Activated T-cell treated with anti-CD3 and anti-CD28 coated beads for 48 hours (primary cell): ENCODE data around the gene CSTPP1.
"Not testable (repeated sequence)": the region's sequence is repeated elsewhere in the genome, so short reads cannot be mapped to it uniquely, and the experiment has no call there.

Experiments used
- DNase-seq: peaks from one replicate; pipeline ENCODE4 v3.0.0-alpha.2; 2020; ENCODE audit warnings: low read depth

CSTPP1 gene

DNA sequence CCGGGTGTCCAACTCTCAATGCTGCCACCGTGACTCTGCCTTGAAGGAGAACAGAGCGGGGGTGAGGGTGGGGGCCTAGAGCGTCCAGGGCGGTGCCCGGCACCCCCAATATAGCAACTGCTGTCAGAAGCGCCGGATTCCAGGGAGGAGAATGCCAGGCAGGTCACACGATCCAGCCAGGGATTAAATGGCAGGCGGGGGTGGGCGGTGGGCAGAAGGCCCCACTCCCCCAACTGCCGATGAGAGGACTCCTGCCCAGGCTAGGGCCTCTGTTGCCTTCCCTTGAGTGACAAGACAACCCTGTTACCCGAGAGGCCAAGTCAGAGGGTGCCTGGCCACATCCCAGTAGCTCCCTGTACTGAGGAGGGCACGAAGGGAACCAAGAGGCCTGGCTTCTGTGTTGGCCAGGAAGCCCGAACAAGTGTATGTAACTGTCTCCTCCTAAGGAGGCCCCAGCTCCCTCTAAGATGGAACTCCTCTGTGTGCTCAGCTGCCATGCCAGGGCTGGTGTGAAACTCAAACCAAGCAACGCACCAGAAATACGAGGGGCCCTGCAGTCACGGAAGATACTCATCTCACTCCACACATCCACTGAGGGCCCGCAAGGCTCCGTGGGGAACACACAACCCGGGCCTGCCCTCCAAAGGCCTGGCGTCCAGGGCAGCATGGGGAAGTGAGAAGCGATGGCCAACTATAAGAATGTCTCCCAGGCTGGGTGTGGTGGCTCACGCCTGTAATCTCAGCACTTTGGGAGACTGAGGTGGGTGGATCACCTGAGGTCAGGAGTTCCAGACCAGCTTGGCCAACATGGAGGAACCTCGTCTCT lies 246.7 kb downstream of the CSTPP1 start:
- no peak for DNase-seq

DNA sequence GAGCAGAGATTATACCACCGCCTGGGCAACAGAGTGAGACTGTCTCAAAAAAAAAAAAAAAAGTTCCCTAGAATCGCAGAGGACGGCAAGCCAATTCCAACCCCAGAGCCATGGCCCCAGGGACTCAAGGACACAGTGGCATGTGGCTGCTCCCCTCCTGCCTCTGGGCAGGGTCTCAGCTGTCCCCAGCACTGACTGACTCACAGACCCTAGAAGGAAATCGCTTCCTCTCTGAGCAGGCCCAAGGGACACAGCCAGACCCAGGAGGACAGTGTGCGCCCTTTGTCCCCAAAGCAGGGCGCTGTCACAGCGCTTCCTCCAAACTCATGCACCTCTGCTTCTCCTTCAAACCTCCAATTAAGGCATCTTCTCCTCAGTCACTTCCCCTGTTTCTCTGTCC lies 247.4 kb downstream of the CSTPP1 start:
- no peak for DNase-seq

DNA sequence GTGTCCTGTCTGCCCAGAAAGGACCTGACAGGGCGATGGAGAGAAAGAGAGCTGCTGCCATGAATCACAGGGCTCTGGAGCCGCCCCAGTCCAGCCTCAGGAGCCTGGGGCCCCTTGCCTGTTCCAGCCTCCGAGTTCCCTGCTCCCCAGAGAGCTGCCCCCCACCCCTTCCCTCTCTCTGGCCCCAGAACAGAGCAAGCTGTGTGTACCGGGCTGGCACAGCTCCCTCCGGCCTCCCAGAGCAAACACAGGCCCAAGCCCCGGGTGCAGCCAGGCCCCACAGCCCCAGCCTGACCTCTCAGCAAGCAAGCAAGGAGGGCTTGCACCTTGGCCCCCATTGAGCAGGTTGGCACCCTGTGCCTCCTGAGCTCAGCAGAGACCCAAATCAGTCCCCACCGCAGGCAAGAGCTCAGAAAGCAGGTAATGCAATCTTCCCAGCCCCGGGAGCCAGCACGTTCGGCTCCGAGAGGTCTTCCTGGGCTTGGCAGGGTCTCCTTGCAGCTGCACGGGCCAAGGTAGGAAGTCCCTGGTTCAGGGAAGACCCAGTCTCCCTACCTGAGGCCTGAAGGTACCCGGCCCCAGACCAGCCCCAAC lies 248.2 kb downstream of the CSTPP1 start:
- DNase-seq = no peak

DNA sequence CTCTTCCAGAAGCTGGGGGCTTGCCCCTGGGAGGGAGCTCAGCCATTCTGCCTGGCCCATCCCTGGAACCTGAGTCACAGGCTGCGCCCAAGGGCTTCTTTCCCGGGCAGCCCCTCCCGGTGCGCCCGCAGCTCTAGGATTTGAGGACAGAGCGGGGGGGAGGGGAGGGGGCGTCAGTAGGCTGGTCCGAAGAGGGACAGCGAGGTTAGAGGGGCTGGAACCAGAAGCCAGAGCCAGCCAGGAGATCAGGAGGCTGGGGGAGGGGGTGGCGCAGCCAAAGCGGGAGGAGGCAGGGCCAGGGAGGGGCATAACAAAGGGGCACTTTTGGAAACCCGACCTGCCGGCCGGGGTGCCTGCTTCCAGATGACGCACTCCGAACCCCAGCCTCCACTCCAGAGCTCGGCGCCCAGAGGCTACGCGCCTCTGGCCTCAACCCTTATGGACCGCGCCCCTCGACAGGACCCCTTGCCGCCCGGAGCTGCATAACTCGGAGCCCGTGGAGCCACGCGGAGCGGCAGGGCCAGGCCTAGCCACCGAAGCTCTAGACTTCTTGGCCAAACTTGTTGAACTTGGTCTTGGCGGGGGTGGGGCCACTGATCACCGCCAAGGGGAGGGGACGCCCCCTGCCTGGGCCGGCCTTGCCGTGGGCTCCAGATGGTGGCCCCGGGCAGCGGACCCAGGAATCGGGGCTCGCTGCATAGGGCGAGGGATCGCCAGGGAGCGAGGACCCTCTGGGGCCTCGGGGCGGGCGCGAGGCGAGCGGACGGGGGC lies 248.9 kb downstream of the CSTPP1 start:
- no peak for DNase-seq

DNA sequence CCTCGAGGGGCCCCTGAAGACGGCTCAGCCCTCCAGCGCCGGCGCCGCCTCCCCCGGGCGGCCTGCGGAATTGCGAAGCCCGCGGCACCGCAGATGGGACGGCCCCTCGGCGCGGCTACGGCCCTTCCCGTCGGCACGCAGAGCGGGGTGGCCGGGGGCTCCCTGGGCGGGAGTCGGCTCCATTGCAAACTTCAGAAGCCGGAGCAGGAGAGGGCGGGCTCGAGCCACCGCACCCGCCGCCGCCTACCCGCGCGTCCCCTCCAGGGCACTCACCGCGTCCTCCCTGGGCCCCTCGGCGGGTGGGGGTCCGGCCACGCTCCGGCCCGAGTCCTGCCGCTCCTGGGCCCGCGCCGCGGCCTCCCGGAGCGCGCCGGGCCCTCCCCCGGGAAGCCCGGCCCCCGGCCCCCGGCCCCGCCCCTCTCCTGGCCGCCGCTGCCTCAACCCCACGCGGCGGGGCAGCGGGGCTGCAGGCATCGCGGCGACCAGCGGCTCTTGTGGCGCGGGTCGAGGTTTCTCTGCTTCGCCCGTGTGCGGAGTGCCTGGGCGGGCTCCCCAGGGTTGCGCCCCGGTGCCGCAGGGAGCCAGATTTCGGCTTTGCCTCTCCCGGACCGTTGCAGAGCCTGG lies 249.6 kb downstream of the CSTPP1 start, which contains the start of gene PACSIN3:
Gene PACSIN3, minus strand, starts transcription at position 359 of the 624 bp plus-strand sequence. CDS start 3,707 bp downstream, outside the sequence.
- peak; percentile 49 for DNase-seq

DNA sequence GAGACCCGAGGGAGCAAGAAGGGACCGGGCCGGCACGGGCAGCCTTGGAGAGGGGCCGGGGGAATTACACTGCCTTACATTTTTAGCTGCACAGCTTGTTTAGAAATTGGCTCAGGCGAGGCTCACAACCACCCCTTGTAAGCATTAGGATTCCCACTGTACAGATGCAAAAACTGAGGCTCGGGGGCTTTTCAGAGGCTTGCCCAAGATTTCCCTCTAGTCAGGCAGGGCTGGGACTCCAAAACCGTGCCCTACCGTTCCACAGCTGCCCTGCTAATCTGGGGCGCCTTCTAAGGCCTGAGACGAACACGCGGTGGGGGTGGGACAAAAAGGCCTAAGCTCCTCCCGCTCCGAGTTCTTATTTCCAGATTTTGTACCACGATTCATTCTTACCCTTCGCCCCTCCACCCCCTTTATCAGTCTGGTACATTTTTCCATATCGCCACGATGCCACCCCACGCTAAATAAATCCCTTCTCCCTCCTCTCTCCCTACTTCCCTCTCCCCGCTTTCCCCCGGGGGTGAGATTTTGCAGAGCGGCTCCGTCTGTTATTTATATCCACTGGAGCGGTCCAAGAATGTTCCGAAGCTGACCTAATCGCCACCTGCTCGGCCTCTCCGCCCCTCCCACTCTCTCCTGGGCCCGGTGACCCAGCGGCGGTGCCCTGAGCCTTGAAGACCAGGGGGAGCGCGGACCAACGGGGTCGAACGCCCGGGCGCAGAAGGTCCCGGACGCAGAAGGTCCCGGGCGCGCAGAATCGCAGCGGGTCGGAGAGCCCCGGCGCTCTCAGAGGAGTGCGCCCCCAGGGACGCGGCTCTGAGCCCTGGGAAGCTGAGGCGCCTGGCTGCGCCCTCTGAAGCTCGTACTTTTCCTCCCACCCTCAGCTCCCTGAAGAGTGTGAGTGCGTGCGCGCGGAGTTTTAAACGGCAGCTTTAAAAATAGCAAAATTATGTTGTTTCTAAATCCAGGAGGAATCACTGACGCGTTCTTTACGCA lies 250.4 kb downstream of the CSTPP1 start:
- DNase-seq = peak; percentile 44

DNA sequence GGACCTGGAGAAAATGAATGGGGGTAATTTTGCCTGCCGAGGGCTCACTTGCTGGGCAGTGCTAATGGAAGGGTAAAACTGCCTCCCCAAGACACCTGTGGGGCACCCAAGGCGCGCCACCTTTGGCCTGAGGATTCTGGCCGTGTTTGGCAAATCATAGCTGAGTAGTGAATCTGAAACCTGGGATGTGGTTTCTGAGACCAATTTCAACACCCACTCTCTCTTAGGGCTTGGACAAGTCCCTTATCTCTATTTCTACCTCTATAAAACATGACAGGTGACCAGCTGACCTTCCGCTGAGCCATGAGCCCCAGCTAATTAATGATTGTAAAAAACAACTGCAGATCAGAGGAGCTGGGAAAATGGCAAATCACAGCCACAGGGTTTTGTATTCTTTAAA lies 251.2 kb downstream of the CSTPP1 start:
- DNase-seq = no peak

DNA sequence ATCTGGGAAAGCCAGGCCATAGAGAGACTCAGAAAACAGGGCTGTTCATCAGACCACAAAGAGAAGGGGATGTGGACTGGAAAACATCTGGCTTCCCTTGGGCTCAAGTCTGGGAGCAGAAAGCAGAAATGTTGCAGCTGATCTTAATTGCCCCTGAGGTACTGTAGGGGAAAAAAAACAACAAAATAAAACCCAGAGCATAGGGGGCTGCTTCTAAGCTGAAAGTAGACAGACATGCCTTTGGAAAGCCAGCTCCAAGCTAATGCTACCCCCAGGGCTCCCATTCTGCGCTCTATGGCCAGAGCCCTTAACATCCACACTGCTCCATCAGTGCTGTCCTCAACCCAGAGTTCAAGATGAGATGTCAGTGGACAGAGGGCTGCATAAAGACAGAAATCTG lies 251.7 kb downstream of the CSTPP1 start:
- DNase-seq = no peak

DNA sequence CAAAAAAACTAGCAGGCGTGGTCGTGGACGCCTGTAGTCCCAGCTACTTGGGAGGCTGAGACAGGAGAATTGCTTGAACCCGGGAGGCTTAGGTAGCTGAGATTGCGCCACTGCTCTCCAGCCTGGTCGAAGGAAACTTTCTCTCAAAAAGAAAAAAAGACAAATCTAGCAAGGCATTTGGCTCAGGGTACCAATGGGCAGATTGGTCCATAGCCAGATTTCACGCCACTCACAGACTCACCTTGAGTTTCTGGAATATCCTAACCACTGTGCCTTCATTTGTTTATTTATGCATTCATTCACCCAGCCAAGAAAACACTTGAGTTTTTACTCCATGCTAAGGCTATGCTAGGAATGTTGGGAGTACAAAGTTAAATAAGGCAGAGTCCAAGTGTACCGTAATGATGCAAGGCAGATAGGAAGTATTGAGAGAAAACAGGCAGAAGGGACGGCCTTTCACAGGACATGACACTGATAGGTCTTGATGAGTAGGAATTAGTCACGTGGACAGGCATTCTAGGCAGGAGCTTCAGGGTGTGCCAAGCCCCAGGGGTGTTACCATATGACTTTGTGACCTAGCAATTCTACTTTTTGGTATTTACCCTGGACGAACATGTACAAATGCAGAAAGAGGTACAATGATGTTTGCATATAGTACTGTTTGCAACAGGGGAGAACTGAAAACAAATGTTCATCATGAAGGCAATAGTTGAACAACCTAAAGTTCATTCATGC lies 252.7 kb downstream of the CSTPP1 start:
- no peak for DNase-seq

DNA sequence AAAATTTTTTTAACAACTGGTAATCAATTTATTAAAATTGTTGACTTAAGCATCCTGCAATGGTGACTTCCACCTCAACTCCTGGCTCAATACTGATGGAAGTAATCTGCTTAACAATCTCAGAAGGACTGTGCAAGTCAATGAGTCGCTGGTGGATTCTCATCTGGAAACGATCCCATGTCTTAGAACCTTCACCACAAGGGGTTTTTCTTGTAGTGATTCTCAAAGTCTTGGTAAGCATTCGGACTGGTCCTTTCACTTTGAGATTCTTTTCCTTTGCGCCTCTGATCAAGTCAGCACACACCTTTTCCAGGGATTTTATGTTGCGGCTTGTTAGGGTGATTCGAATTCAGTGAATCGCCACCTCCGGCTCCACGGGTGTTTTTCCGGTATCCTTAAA lies 254.6 kb downstream of the CSTPP1 start:
- DNase-seq = not testable (repeated sequence)

DNA sequence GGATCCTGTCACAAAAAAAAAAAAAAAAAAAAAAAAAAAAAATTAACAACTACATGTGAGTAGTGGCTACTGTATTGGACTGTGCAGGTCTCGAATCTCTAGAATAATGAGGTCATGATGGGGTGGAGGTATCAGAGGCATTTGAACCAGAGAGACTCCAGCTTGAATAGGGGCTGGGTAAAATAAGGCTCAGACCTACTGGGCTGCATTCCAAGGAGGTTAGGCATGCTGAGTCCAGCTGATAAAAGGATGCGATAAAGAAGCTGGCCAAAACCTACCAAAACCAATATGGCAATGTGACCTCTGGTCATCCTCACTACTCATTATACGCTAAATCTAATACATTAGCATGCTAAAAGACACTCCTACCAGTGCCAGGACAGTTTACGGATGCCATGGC lies 255.6 kb downstream of the CSTPP1 start:
- DNase-seq = no peak

DNA sequence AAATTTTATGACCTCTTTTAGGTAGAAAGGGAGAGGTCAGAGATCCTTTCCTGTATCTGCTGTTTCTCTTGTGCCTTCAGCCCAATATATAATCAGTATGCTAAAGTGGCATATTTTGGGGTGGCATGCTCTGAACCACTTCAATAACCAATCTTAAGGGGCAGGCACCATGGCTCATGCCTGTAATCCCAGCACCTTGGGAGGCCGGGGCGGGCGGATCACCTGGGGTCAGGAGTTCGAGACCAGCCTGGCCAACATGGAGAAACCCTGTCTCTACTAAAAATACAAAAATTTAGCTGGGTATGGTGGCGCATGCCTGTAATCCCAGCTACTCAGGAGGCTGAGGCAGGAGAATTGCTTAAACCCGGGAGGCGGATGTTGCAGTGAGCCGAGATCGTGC lies 261.6 kb downstream of the CSTPP1 start:
- not testable (repeated sequence) for DNase-seq

DNA sequence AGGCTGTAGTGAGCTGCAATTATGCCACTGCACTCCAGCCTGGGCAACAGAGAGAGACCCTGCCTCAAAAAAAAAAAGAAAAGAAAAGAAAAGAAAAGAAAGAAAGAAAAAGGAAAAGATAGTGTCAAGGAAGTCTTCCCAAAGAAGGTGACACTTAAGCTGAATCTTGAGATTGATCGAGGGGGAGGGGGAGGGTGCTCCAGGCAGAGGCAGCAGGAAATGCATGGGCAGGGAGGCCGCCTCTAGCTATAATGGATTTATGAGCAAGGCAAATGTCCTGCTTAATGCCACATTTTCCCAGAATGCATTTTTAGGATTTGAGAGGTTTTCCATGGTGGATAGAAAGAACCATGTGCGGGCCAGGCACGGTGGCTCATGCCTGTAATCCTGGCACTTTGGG lies 264.5 kb downstream of the CSTPP1 start:
- no peak for DNase-seq

DNA sequence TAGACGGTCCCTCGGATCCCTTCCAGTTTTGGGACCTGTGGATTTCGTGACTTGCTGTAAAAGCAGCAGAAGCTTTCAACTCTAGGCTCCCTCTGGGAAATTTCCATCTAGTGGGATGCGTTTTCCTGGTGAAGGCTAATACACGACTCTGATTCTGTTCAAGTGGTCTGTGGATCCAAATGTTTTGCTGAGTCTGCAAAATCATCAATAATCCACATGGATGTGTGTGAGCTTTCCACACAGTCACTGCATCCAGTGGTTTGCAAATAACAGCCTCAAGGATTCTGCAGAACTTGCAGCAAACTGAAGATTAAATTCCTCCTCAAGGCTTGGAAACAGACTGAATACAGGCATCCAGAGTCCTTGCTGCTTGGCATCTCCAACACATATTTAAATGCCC lies 266.0 kb downstream of the CSTPP1 start:
- DNase-seq = no peak

DNA sequence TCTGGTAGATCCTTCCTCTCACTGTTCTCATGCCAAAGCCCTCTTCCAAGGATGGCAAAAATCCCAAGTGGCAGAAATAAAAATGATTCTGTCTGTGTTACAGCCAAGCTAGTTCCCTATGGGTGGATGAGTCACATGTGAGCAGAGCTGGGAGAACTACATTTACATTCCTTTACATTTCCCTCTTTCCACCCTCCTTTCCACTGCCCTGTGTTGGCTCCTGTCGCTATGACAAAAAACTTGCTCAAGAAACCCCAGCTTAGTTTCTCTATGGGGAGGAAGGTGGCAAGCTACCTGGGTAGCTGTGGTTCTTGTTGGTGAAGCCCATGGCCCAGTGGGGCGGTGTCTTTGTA lies 268.1 kb downstream of the CSTPP1 start:
- DNase-seq = no peak

DNA sequence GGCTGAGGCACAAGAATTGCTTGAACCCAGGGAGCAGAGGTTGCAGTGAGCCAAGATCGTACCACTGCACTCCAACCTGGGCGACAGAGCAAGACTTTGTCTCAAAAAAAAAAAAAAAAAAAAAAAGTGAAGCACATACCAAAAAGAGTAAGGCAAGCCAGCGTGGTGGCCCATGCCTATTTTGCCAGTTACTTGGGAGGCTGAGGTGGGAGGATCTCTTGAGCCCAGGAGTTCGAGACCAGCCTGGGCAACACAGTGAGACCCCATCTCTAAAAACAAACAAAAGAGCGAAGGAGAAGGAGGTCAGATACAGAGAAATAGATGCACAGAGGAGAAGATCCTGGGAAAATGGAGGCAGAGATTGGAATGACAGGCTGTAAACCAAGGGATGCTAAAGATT lies 270.0 kb downstream of the CSTPP1 start:
- not testable (repeated sequence) for DNase-seq

DNA sequence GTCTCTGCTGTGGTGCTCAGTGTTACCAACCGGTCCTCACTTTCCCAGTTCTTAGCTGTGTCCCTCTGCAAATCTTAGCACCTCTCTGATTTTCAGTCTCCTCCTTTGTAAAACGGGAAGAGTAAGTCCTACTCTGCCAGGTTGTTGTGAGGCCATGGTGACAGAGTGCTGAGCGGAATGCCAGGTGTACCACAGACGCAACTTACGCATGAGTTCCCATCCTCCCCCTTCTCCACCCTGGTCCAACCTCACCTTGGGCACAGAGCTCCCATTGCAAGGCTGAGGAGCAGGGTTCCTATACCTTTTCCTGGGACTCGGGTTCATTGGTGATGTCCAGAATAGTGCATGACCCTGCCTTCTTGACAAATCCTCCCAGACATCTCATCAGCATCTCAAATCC lies 270.9 kb downstream of the CSTPP1 start:
- no peak for DNase-seq

DNA sequence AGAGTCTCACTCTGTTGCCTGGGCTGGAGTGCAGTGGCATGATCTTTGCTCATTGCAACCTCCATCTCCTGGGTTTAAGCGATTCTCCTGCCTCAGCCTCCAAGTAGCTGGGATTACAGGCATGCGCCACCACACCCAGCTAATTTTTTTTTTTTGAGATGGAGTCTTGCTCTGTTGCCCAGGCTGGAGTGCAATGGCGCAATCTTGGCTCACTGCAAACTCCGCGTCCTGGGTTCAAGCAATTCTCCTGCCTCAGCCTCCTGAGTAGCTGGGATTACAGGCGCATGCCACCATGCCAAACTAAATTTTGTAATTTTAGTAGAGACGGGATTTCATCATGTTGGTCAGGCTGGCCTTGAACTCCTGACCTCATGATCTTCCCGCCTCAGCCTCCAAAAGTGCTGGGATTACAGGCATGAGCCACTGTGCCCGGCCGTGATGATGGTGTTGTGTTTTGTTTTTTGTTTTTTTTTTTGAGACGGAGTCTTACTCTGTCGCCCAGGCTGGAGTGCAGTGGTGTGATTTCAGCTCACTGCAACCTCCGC lies 271.5 kb downstream of the CSTPP1 start:
- not testable (repeated sequence) for DNase-seq

DNA sequence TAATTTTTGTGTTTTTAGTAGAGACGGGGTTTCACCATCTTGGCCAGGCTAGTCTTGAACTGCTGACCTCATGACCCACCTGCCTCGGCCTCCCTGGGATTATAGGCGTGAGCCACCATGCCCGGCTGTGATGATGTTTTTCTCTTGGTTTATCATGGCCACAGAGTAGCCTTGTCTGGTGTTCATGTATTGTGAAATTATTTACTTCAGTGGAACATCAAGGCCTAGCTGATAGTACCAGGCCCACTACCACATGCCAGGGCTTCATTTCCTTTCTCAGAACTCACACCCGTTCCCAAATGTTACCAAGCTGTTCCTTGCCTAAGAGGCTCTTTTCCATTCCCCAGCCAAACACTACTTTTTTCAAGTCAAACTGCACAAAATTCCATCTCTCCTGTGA lies 272.1 kb downstream of the CSTPP1 start:
- DNase-seq = no peak
